H1 (cell line): ENCODE measurements around the gene PPM1K. TPM values are rescaled to one million over a fixed set of nuclear protein-coding genes. Genes with fewer than 3 reads are reported as not detected.

Source experiments
- CTCF ChIA-PET: fragments of 300-600 bp; sonication (Branson Sonifier 250); formaldehyde crosslinking; loops from one replicate; lab custom pipeline; 2021; ENCODE audit not compliant: partially characterized antibody; lab: Charles Lee
- POLR2A ChIA-PET: fragments of 300-600 bp; sonication (Branson Sonifier 250); formaldehyde crosslinking; loops from one replicate; lab custom pipeline; 2021; ENCODE audit warnings: inconsistent platforms; ENCODE audit not compliant: partially characterized antibody; lab: Charles Lee
- DNase-seq, 2 experiments: peaks; one replicate each; pipeline versions ENCODE4 v3.0.0 to v3.0.0-alpha.2; 2010 to 2022; ENCODE audit warnings: low spot score in 2 of 2, low read depth in 1 of 2, mixed read lengths in 1 of 2
- FAIRE-seq: peaks from 2 replicates; lab custom pipeline; 2011; peaks lifted over from hg19 to GRCh38; lab: Jason Lieb, UNC
- H2AFZ ChIP-seq: 2 replicates; pipeline ENCODE4 v1.8.1; 2012; ENCODE audit warnings: low read length, inconsistent platforms
- H2AK5ac ChIP-seq: 2 replicates; pipeline ENCODE4 v1.6.1; 2013; ENCODE audit warnings: low read depth, low read length
- H2BK120ac ChIP-seq: replicated peaks from 2 replicates; pipeline ENCODE3; 2013; ENCODE audit warnings: low read depth, low read length, inconsistent platforms
- H2BK12ac ChIP-seq: 2 replicates; pipeline ENCODE4 v1.6.1; 2013; ENCODE audit warnings: low read depth, low read length
- H2BK15ac ChIP-seq: 2 replicates; pipeline ENCODE4 v1.6.1; 2013; ENCODE audit warnings: low read length
- H2BK20ac ChIP-seq: 2 replicates; pipeline ENCODE4 v1.6.1; 2013; ENCODE audit warnings: low read length
- H2BK5ac ChIP-seq: 2 replicates; pipeline ENCODE4 v1.6.1; 2013; ENCODE audit warnings: low read depth, low read length
- H3K14ac ChIP-seq: 2 replicates; pipeline ENCODE4 v1.6.1; 2013; ENCODE audit warnings: inconsistent platforms; ENCODE audit not compliant: insufficient read length
- H3K18ac ChIP-seq: 2 replicates; pipeline ENCODE4 v1.6.1; 2013; ENCODE audit warnings: low read length; ENCODE audit errors: extremely low read depth
- H3K23ac ChIP-seq: 2 replicates; pipeline ENCODE4 v1.6.1; 2013; ENCODE audit warnings: inconsistent platforms; ENCODE audit not compliant: insufficient read length
- H3K23me2 ChIP-seq: 2 replicates; pipeline ENCODE4 v1.6.1; 2013; ENCODE audit warnings: low read depth, low read length
- H3K27ac ChIP-seq: 2 replicates; pipeline ENCODE4 v1.6.1; 2011; ENCODE audit warnings: low read depth, low read length, inconsistent platforms
- H3K27me3 ChIP-seq, 4 experiments: replicated peaks in 1 of 4; 1 replicate in 1 of 4; 2 replicates in 3 of 4; pipeline versions ENCODE4 v1.6.1 to v1.8.1; 2011 to 2013; ENCODE audit warnings: low read length in 3 of 4, mild to moderate bottlenecking in 3 of 4, inconsistent platforms in 2 of 4, mixed read lengths in 2 of 4, moderate library complexity in 1 of 4; ENCODE audit not compliant: control insufficient read depth in 3 of 4, insufficient read depth in 3 of 4; ENCODE audit errors: extremely low read depth in 1 of 4
- H3K36me3 ChIP-seq, 4 experiments: 2 replicates each; pipeline versions ENCODE4 v1.6.1 to v1.8.1; 2011 to 2013; ENCODE audit warnings: mild to moderate bottlenecking in 4 of 4, low read length in 3 of 4, moderate library complexity in 2 of 4, control low read depth in 1 of 4, inconsistent platforms in 1 of 4; ENCODE audit not compliant: insufficient read depth in 4 of 4, control insufficient read depth in 2 of 4
- H3K4ac ChIP-seq: replicated peaks from 2 replicates; pipeline ENCODE3; 2013; ENCODE audit warnings: low read length, low read depth, mixed read lengths, inconsistent platforms; ENCODE audit not compliant: insufficient read length
- H3K4me1 ChIP-seq, 4 experiments: replicated peaks in 1 of 4; 1 replicate in 1 of 4; 2 replicates in 3 of 4; pipeline versions ENCODE4 v1.6.1 to v1.8.1; 2011 to 2013; ENCODE audit warnings: low read length in 3 of 4, inconsistent platforms in 2 of 4, mixed read lengths in 1 of 4; ENCODE audit not compliant: insufficient read depth in 4 of 4, control insufficient read depth in 3 of 4
- H3K4me2 ChIP-seq, 2 experiments: 2 replicates each; pipeline versions ENCODE4 v1.6.1 to v1.8.1; 2011 to 2013; ENCODE audit warnings: low read depth in 2 of 2, low read length in 2 of 2, control low read depth in 1 of 2, inconsistent platforms in 1 of 2, mild to moderate bottlenecking in 1 of 2; ENCODE audit not compliant: insufficient read depth in 1 of 2
- H3K4me3 ChIP-seq, 4 experiments: fragments of 200-600, 300-600 bp in 1 of 4; sonication (generic), shearing (Covaris generic), sonication (Bioruptor Twin) in 1 of 4; 2 replicates each; pipeline versions ENCODE4 v1.5.1 to v1.8.1; 2011 to 2016; ENCODE audit warnings: low read length in 4 of 4, low read depth in 3 of 4, control low read depth in 2 of 4, inconsistent platforms in 2 of 4, mild to moderate bottlenecking in 2 of 4, mixed read lengths in 1 of 4, moderate library complexity in 1 of 4; ENCODE audit not compliant: insufficient read depth in 2 of 4; ENCODE audit errors: extremely low read depth in 1 of 4
- H3K56ac ChIP-seq: replicated peaks from 2 replicates; pipeline ENCODE3; 2013; ENCODE audit warnings: low read depth, mild to moderate bottlenecking, mixed read lengths, low read length, inconsistent platforms; ENCODE audit not compliant: insufficient read length
- H3K79me1 ChIP-seq: 2 replicates; pipeline ENCODE4 v1.6.1; 2013; ENCODE audit warnings: low read depth, low read length, control low read depth
- H3K79me2 ChIP-seq, 2 experiments: 2 replicates each; pipeline versions ENCODE4 v1.6.1 to v1.8.1; 2012 to 2013; ENCODE audit warnings: low read length in 2 of 2, mild to moderate bottlenecking in 2 of 2, inconsistent platforms in 1 of 2; ENCODE audit not compliant: insufficient read depth in 2 of 2, control insufficient read depth in 1 of 2
- H3K9ac ChIP-seq, 4 experiments: replicated peaks in 1 of 4; 1 replicate in 1 of 4; 2 replicates in 3 of 4; pipeline versions ENCODE4 v1.6.1 to v1.8.1; 2011 to 2013; ENCODE audit warnings: low read depth in 3 of 4, low read length in 3 of 4, control low read depth in 2 of 4, mild to moderate bottlenecking in 2 of 4, moderate library complexity in 2 of 4, inconsistent platforms in 1 of 4; ENCODE audit errors: extremely low read depth in 1 of 4
- H3K9me3 ChIP-seq, 2 experiments: 2 replicates each; pipeline versions ENCODE4 v1.6.1 to v1.8.1; 2012 to 2013; ENCODE audit warnings: mild to moderate bottlenecking in 2 of 2, moderate library complexity in 2 of 2, control low read depth in 1 of 2, inconsistent platforms in 1 of 2, low read depth in 1 of 2, low read length in 1 of 2, mixed read lengths in 1 of 2; ENCODE audit not compliant: insufficient read depth in 2 of 2
- H4K20me1 ChIP-seq, 2 experiments: replicated peaks in 1 of 2; 2 replicates each; pipeline versions ENCODE3 to v1.8.1; 2011 to 2013; ENCODE audit warnings: inconsistent platforms in 2 of 2, low read length in 2 of 2, mild to moderate bottlenecking in 1 of 2; ENCODE audit not compliant: insufficient read depth in 2 of 2, control insufficient read depth in 1 of 2
- H4K5ac ChIP-seq: 2 replicates; pipeline ENCODE4 v1.6.1; 2013; ENCODE audit warnings: low read length, low read depth, mixed read lengths, inconsistent platforms; ENCODE audit not compliant: insufficient read length
- H4K8ac ChIP-seq: 2 replicates; pipeline ENCODE4 v1.8.0; 2013; ENCODE audit warnings: mild to moderate bottlenecking, moderate library complexity, low read length, inconsistent platforms; ENCODE audit not compliant: insufficient read depth; ENCODE audit errors: extremely low read depth
- H4K91ac ChIP-seq: replicated peaks from 2 replicates; pipeline ENCODE3; 2013; ENCODE audit warnings: low read length, mixed read lengths, inconsistent platforms; ENCODE audit not compliant: insufficient read length
- BCL11A ChIP-seq, 2 experiments: IDR thresholded peaks; one replicate each; pipeline ENCODE4 v1.6.1; 2011; ENCODE audit warnings: low read depth in 2 of 2, low read length in 2 of 2, mild to moderate bottlenecking in 2 of 2
- CHD2 ChIP-seq: IDR thresholded peaks from 2 replicates; pipeline ENCODE4 v1.6.1; 2012; ENCODE audit warnings: low read length, improper control_type of control experiment
- CTBP2 ChIP-seq: IDR thresholded peaks from 2 replicates; pipeline ENCODE4 v1.7.0; 2011; ENCODE audit warnings: borderline replicate concordance, mild to moderate bottlenecking, moderate library complexity, mixed read lengths, low read length; ENCODE audit not compliant: insufficient read depth, insufficient read length
- EP300 ChIP-seq, 2 experiments: IDR thresholded peaks; 1 replicate in 1 of 2; 2 replicates in 1 of 2; pipeline ENCODE4 v1.6.1; 2011 to 2012; ENCODE audit warnings: low read depth in 2 of 2, low read length in 2 of 2, mild to moderate bottlenecking in 2 of 2, borderline replicate concordance in 1 of 2, inconsistent platforms in 1 of 2, moderate library complexity in 1 of 2
- HDAC6 ChIP-seq: IDR thresholded peaks from one replicate; pipeline ENCODE4 v1.7.1; 2012; ENCODE audit warnings: low read depth, mild to moderate bottlenecking, inconsistent platforms, low read length, moderate library complexity
- JUN ChIP-seq: IDR thresholded peaks from 2 replicates; pipeline ENCODE4 v1.6.1; 2011; ENCODE audit warnings: low read depth, mild to moderate bottlenecking, improper control_type of control experiment, low read length
- KDM4A ChIP-seq: IDR thresholded peaks from one replicate; pipeline ENCODE4 v1.7.1; 2012; ENCODE audit warnings: low read depth, mild to moderate bottlenecking, moderate library complexity, low read length, inconsistent platforms; ENCODE audit not compliant: severe bottlenecking
- SAP30 ChIP-seq: fragments of 300-600 bp; sonication (generic); IDR thresholded peaks from 2 replicates; pipeline ENCODE4 v1.7.1; 2012; ENCODE audit warnings: low read length, moderate library complexity, mild to moderate bottlenecking, inconsistent platforms; ENCODE audit not compliant: insufficient read depth, insufficient replicate concordance
- TAF1 ChIP-seq: IDR thresholded peaks from 2 replicates; pipeline ENCODE4 v1.6.1; 2011; ENCODE audit warnings: mild to moderate bottlenecking, low read depth, low read length
- TCF12 ChIP-seq: IDR thresholded peaks from 2 replicates; pipeline ENCODE4 v1.6.1; 2011; ENCODE audit warnings: low read depth, mild to moderate bottlenecking, low read length
- TEAD4 ChIP-seq: IDR thresholded peaks from 2 replicates; pipeline ENCODE4 v1.6.1; 2012; ENCODE audit warnings: low read depth, low read length, inconsistent platforms, mixed read lengths
- WGBS, 2 experiments: shearing (Covaris generic) in 1 of 2; methylation state at CpG; one replicate each; pipeline versions ENCODE4 v1.1.6 to v1.1.7; 2013 to 2015; ENCODE audit warnings: low lambda C conversion rate in 2 of 2, mixed read lengths in 2 of 2, inconsistent platforms in 1 of 2, low coverage in 1 of 2, missing lambda C conversion rate in 1 of 2; ENCODE audit not compliant: insufficient replicate concordance in 2 of 2, insufficient coverage in 1 of 2, insufficient read length in 1 of 2; ENCODE audit errors: extremely low coverage in 1 of 2, missing lambda C conversion rate in 1 of 2; 5-methylcytosine and 5-hydroxymethylcytosine counted together
- polyA plus RNA-seq, 7 experiments: library from polyadenylated mRNA; depleted of rRNA in 3 of 7; stranded (reverse) in 5 of 7; unstranded in 2 of 7; fragments of >200 nt in 5 of 7; fragments of 200-250 nt in 2 of 7; gene quantifications; 1 replicate in 5 of 7; 2 replicates in 1 of 7; 4 replicates in 1 of 7; pipeline versions ENCODE4 v1.2.1 to v1.2.3, GENCODE V29; 2011 to 2013; ENCODE audit warnings: missing spikeins in 2 of 7, mixed read lengths in 2 of 7
- total RNA-seq: library from RNA; stranded (reverse); fragmentation: NEBNext Ultra II Directional; extraction: Animal tissue kit (Norgen Biotek cat#: 25700); gene quantifications from 2 replicates; pipeline ENCODE4 v1.2.1, GENCODE V29; 2021

The PPM1K gene
- total and polyA plus RNA-seq, 2 of the 8 experiments (the other 6 are each of a cell fraction or from before 2014, with no cell fraction given): 4.2 to 10.7 TPM

GRCh38 chr4:88240297-88240714 lies 44.1 kb downstream of the PPM1K start:
- CTCF ChIA-PET: no interaction called here
- TF ChIP-seq JUN (no peak), KDM4A (no peak), HDAC6 (no peak), CTBP2 (no peak), CHD2 (no peak), TAF1 (no peak), TEAD4 (no peak), SAP30 (no peak), EP300 (IDR thresholded peaks at IDR 0.05; ENCODE audit: borderline replicate concordance in 1 of 2, low read depth in 2 of 2, low read length in 2 of 2) (no peak), BCL11A (IDR thresholded peaks at IDR 0.05; ENCODE audit: low read depth in 2 of 2, low read length in 2 of 2) (no peak), TCF12 (no peak)
- TF ChIP-seq, all 59 proteins: peak for 0

More at GRCh38 chr4:88240297-88240714, 44.1 kb downstream of the PPM1K start:
- FAIRE-seq (no peak), DNase-seq (peak in 1 of 2 experiments; percentile 24)
- H3K23me2 ChIP-seq: no peaks in the 10 kb centered on the region
- H3K9ac ChIP-seq: no peak overlapping the region
- WGBS, 2 experiments: 100% methylated on average over 1 of the region's 1 CpG; no CpG with 5 or more reads in 1 of the 2 experiments
- no peak overlapping the region for H2BK15ac ChIP-seq
- H3K36me3 ChIP-seq: no peaks in the 10 kb centered on the region
- no peaks in the 10 kb centered on the region for H3K27me3 ChIP-seq
- no peak overlapping the region for H2BK12ac ChIP-seq
- H3K56ac ChIP-seq: no peak overlapping the region
- no peak overlapping the region for H3K14ac ChIP-seq
- no peak overlapping the region for H2AK5ac ChIP-seq
- H3K4me1 ChIP-seq: no peaks in the 10 kb centered on the region; a peak in 1 of 7 replicates
- no peak overlapping the region for H3K4me2 ChIP-seq
- H3K4me3 ChIP-seq: no peak overlapping the region
- 0 out of 2 replicates have a peak overlapping the region, but pooled peaks have one; percentile 39 for H2AFZ ChIP-seq
- H2BK20ac ChIP-seq: no peak overlapping the region
- H3K4ac ChIP-seq: no peak overlapping the region
- H2BK120ac ChIP-seq: no peak overlapping the region
- H3K18ac ChIP-seq: no peak overlapping the region
- H4K5ac ChIP-seq: no peak overlapping the region
- no peaks in the 10 kb centered on the region for H3K79me1 ChIP-seq
- H4K91ac ChIP-seq: no peak overlapping the region
- POLR2A ChIA-PET: interaction anchor here (1.1 kb wide), 1 partner anchor 9 kb away, joined by 3 read pairs; no protein-coding TSS in a partner anchor
- H2BK5ac ChIP-seq: no peak overlapping the region
- no peaks in the 10 kb centered on the region for H3K79me2 ChIP-seq
- no peaks in the 10 kb centered on the region for H4K20me1 ChIP-seq
- H4K8ac ChIP-seq: no peak overlapping the region
- no peaks in the 10 kb centered on the region; a peak in 1 of 4 replicates for H3K9me3 ChIP-seq
- H3K23ac ChIP-seq: no peak overlapping the region
- H3K27ac ChIP-seq: no peak overlapping the region
